HPDE6-E6E7 (cell line): ENCODE measurements around the gene ZNF343.
"Not testable (repeated sequence)": the region's sequence is repeated elsewhere in the genome, so short reads cannot be mapped to it uniquely, and the experiment has no call there.

Source experiments
- DNase-seq: peaks from one replicate; pipeline ENCODE4 v3.0.0; 2011; ENCODE audit warnings: missing footprints; ENCODE audit errors: extremely low spot score

The ZNF343 gene

DNA sequence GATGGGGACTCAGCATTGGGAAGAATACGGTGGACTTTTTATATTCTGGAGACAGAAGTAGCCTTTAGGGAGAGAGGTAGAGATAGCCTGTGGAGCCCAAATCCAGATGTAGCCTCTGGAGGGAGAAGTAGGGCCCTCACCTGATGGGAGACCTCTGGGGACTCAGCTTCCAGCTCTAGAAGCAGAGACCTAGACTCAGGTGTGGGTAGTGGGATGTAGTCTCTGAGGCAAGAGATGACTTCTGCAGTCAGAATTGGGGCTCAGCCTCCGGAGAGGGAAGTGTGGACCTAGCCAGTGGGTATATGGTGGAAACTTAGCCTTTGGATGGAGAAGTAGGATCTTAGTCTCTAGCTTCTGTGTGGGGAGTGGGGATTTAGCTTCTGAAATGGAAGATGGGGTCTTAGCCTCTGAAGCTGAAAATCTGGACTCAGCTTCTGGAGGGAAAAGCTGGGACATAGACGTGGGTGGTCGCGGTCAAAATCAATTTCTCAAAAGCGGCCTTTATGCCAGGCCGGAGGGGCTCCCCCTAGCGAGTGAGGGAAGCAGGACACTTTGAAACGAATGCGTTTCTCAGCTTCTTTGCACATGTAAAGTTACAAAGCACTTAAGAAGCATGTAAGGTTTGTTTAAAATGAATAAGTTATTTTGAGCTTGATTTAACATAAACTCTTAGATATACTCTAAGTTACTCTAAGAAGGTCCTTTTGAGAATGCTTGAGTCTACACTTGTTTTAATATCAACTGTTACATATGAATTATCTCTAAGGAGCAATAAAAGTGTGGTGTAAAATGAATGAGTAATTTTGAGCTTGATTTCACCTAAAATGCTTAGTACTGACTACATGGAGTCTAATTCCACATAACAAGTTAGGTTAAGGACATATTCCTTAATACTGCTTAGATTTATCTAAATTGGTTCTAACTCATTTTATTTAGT lies 12.9 kb upstream of the ZNF343 start:
- no peak for DNase-seq

GRCh38 chr20:2520617-2521016 lies 11.9 kb upstream of the ZNF343 start:
- no peak for DNase-seq

DNA sequence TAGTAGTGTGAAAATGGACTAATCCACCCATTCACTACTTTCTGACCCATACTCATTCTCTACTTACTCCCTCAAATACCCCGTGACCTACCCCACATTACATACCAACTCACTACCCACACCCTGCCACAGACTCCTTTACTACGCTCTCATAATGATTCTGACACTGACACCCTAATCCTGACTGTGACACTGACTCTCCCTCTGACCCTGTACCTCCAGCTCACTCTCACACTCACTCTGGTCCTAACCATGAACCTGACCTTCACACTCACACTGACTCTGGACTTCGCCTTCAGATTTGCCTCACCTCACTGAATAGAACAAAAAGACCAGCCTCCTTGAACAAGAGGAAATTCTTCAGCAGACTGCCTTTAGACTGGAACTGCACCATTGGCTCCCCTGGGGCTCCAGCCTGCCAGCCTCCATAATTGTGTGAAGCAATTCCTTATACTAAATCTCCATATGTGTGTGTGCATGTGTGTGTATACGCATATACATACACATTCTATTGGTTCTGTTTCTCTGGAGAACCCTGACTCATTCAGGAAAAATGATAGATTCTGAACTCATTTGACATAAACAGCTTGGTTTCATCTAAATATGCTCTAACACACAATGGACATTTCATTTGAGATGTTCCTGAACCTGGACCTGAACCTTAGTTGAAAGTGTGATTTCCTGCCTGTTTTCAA lies 10.5 kb upstream of the ZNF343 start:
- no peak for DNase-seq

- no peak for DNase-seq
Observed at GRCh38 chr20:2518558-2518957, 9.8 kb upstream of the ZNF343 start.

DNA sequence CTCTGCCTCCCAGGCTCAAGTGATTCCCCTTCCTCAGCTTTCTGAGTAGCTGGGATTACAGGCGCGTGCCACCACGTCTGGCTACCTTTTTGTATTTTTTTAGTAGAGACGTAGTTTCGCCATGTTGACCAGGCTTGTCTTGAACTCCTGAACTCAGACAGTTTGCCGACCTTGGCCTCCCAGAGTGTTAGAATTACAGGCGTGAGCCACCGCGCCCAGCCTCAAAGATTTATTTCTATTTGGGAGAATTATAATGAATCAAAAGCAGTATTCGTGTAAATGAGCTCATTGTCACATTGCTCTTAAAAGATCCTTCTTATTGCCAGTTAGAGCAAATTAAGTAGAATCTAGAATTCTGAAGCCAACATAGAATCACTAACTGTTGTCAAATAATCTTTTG lies 9.4 kb upstream of the ZNF343 start:
- DNase-seq: no peak

DNA sequence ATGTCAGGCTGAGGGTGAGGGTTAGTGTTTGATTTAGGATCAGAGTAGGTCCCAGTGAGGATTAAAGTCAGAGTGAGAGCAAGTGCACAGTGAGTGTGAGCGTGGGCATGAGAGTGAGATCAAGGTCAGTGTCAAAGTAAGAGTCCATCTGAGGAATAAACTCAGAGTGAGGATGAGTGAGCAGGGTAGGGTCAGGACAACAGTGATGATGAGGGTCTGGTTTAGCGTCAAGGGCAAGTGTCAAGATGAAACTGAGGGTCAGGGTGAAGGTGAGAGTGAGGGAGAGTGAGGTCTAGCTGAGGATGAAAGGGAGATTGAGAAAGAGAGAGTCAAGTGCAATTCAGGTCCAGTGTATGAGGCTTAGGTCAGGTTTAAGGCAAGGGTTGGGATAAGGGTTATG lies 7.7 kb upstream of the ZNF343 start:
- no peak for DNase-seq

DNA sequence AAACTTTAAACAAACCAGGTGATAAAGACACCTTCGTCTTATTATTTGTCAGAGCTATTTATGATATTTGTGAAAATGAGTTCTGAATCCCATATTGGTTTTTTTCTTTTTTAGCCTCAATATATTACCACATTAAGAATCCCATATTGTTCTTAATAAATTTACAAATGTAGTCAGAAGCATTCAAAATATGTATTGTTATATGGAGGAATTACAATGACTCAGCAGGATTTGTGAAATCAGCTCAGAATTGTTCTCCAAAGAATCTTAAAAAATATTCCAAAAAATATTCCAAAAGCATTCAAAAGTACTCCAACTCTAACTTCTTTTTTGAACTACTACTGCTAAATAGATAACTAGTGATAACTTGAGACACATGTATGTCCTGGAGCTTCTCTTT lies 6.5 kb upstream of the ZNF343 start:
- DNase-seq: no peak

DNA sequence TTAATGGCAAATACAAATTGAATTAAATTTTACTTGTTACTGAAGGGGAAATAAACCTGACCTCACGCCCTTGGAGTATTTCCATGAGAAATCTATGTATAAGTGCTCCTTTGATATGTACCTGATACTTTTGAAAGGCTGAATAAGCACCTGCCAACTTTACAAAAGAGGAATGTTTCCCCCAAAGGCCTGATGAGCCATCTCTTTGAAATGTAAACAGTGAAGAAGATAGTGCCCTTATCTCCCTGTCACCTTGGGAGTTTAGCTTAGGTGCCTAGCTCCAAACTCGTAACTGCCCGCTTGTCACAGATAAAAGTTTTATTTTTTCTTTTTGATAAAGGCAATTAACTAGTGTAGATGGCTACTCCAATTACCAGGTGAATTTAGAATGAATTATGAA lies 1.1 kb upstream of the ZNF343 start:
- DNase-seq: no peak

DNA sequence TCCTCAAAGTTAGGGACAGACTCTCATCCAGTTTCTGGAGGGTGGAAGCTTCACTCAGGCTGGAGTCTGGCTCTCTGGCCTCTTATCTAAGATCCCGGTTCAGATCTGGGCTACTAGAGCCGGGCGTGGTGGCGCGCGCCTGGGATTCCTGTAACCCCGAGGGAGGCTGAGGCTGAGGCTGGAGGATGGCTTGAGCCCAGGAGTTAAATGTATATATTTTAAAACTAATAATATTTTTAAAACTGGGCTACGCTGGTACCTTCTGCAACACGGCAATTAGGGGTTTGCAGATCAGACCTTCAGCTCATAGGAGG lies 710 bp upstream of the ZNF343 start:
- DNase-seq: no peak

- DNase-seq: peak; percentile 49
Observed at GRCh38 chr20:2507875-2508630, 662 bp downstream of the ZNF343 start.

DNA sequence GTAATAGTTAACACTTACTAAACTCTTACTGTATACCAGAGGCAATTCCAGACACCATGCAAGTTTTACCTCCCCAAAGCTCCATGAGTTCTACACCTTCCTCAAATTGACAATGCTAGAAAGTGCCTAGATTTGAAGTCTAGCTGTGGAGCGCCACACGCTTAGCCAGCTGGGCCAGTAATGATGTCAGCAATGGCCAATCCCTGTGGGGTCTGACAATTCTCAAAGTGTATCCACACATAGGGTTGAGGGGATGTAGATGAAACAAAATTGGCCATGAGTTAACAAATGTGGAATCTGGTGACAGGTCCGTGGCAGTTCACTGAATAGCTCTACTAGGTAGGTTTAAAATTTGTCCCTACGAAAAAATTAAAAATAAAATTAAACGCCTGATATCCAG lies 1.3 kb downstream of the ZNF343 start:
- no peak for DNase-seq

DNA sequence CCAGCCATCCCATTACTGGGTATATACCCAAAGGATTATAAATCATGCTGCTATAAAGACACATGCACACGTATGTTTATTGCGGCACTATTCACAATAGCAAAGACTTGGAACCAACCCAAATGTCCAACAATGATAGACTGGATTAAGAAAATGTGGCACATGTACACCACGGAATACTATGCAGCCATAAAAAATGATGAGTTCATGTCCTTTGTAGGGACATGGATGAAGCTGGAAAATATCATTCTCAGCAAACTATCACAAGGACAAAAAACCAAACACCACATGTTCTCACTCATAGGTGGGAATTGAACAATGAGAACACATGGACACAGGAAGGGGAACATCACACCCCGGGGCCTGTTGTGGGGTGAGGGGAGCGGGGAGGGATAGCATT lies 2.3 kb downstream of the ZNF343 start:
- DNase-seq: not testable (repeated sequence)

GRCh38 chr20:2504803-2505202 lies 3.9 kb downstream of the ZNF343 start:
- not testable (repeated sequence) for DNase-seq

DNA sequence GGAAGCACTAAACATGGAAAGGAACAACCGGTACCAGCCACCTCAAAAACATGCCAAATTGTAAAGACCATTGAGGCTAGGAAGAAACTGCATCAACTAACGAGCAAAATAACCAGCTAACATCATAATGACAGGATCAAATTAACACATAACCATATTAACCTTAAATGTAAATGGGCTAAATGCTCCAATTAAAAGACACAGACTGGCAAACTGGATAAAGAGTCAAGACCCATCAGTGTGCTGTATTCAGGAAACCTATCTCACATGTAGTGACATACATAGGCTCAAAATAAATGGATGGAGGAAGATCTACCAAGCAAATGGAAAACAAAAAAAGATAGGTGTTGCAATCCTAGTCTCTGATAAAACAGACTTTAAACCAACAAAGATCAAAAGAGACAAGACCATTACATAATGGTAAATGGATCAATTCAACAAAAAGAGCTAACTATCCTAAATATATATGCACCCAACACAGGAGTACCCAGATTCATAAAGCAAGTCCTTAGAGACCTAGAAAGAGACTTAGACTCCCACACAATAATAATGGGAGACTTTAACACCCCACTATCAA lies 5.8 kb downstream of the ZNF343 start:
- DNase-seq: not testable (repeated sequence)

DNA sequence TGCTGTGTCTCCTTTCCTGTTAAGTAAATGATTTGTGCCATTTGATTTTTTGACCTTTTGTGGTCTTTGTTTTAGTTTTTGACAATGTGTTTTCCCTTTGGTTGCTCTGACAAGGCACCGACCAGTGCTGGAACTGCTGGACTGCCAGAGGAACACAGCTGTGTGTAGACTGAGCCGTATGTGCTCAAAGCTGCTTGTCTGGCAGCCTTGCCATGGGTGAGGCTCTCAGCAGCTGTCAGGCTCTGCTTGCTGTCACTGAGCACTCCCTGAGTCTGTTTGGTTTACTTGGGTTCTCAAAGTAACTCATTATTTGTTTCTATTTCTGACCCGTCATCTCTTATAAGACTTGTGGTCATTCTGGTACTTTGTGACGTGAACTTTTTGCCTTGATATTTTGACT lies 23.1 kb downstream of the ZNF343 start:
- no peak for DNase-seq

GRCh38 chr20:2485080-2485479 lies 23.6 kb downstream of the ZNF343 start:
- no peak for DNase-seq

GRCh38 chr20:2483504-2483903 lies 25.2 kb downstream of the ZNF343 start:
- no peak for DNase-seq

GRCh38 chr20:2480381-2480780 lies 28.3 kb downstream of the ZNF343 start:
- no peak for DNase-seq

DNA sequence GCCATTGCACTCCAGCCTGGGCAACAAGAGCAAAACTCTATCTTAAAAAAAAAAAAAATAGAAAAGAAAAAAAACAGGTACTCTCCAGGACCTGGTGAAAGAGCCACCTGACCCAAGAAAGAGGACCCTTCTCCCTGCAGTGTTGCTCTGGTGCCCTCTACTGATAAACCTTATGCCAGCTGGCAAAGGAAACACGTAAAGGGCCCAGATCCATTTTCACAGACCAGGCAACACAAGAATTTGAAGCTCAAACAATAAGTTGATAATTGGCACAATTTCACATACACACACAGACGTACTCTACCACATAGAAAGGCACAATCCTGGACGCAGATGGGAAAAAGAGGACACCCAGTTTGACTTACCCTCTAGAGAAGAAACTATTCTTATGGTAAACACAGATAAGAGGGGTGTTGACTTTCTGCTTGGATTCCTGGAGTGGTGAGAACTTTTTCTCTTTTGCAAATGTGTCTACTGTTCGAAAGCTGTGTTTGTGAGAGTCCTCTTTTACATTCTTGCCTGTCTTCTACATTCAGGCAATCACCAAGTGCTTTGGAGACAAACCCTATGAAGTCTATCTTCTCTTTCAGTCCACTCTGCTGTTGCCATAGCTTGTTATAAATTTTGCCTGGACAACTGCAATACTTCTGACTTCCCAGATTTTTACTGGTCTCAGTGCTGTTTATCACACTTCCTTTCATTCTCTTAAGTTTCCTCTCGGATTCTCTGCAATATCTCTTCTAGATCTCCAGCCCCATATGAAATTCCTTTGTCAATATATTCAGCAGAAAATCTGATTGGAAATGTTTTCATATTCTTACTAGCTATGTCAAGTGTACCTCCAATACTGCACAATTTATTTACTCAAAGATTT lies 31.7 kb downstream of the ZNF343 start:
- DNase-seq: no peak

DNA sequence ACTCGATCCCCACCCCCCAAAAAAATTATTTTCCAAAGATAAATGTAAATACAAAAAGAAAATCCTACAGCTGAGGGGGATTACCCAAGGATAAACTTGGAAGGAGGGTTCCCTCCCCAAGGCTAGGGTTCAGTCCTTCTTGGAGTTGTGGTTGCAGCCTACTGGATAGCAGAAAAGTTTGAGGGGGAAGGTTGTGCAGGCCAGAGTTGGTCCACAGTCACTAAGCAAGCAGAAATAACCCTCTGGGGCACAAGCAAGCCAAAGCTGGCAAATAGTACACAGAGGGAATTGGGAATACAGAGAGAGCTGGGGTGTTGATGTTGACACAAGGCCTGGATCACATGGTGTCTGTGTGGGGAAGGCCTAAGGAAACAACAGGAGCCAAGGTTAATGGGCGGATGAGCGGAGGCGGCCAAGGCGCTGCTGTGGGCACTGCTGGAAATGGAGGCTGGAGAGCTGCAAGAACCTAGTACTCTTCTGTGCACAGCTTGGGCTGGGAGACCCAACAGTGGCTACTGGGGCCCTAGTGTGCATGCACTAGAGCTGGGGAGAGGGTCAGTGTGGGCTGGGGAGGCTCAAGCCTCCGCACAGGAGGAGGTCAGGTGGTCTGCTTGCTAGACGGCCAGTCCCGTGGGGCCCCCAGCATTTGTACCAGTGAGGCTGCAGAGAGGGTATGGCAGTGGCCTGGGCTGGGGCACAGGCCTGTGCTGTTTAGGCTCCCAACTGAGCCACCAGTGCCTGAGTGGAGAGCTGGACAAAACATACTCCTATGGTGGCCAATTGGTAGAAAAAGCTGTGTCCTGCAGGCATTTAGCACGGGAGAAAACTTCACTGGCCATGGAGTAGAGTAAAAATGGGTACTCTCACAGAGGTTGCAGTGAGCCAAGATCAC lies 32.6 kb downstream of the ZNF343 start:
- no peak for DNase-seq
